HCT116 (cell line): ENCODE results near the gene THAP11. TPM values are rescaled to one million over a fixed set of nuclear protein-coding genes. Genes with fewer than 3 reads are reported as not detected.

ENCODE experiments used
- ATAC-seq: fragments of 200-7000 bp; cut with Tn5 transposase; 2 replicates; pipeline ENCODE4 v1.9.1; 2020; ENCODE audit warnings: mild to moderate bottlenecking, moderate library complexity
- BruUV-seq: library from RNA; stranded (reverse); fragments of 400-500 nt; replicated peaks from 2 replicates; lab custom pipeline; 2021; lab: Mats Ljungman, UMichigan
- CTCF ChIA-PET: fragments of 300-600 bp; sonication (Branson Sonifier 250); formaldehyde crosslinking; loops from one replicate; lab custom pipeline; 2021; ENCODE audit warnings: antibody characterized with exemption; lab: Charles Lee
- POLR2A ChIA-PET: fragments of 300-600, 350-600 bp; sonication (Branson Sonifier 250); formaldehyde crosslinking; loops from one replicate; lab custom pipeline; 2021; ENCODE audit warnings: antibody characterized with exemption; lab: Charles Lee
- RAD21 ChIA-PET, 2 experiments: fragments of 300-600 bp; sonication (Branson Sonifier 250); formaldehyde crosslinking; loops; one replicate each; lab custom pipeline; 2023; ENCODE audit warnings: low total read pairs in 2 of 2; ENCODE audit not compliant: uncharacterized antibody in 2 of 2, unreplicated experiment in 2 of 2, low non-redundant PET in 1 of 2; lab: Charles Lee
- DNase-seq: peaks from one replicate; pipeline ENCODE4 v3.0.0-alpha.2; 2010; ENCODE audit warnings: low read depth, low spot score
- H2AFZ ChIP-seq: fragments of 200-600 bp; shearing (Covaris generic), sonication (generic); 2 replicates; pipeline ENCODE4 v1.6.1; 2017; ENCODE audit warnings: low read depth, mixed run types, mixed read lengths, antibody characterized with exemption, low read length; ENCODE audit not compliant: poor library complexity, severe bottlenecking
- H3K27ac ChIP-seq: 2 replicates; pipeline ENCODE4 v1.5.1; 2012; ENCODE audit warnings: low read depth, low read length
- H3K27me3 ChIP-seq: fragments of 200-600 bp; sonication (generic); 2 replicates; pipeline ENCODE4 v1.6.1; 2016; ENCODE audit warnings: mixed run types, low read length, mixed read lengths; ENCODE audit not compliant: insufficient read depth
- H3K36me3 ChIP-seq, 2 experiments: fragments of 200-500 bp in 1 of 2; fragments of 200-600 bp in 1 of 2; sonication (Bioruptor generic) in 1 of 2; sonication (generic) in 1 of 2; 2 replicates each; pipeline versions ENCODE4 v1.5.1 to v1.6.1; 2014 to 2016; ENCODE audit warnings: low read length in 2 of 2, inconsistent platforms in 1 of 2, mixed read lengths in 1 of 2, mixed run types in 1 of 2; ENCODE audit not compliant: insufficient read depth in 2 of 2, control insufficient read depth in 1 of 2
- H3K4me1 ChIP-seq, 2 experiments: fragments of 200-600 bp in 1 of 2; sonication (generic) in 1 of 2; 2 replicates each; pipeline versions ENCODE4 v1.5.1 to v1.6.1; 2012 to 2017; ENCODE audit warnings: low read length in 2 of 2, inconsistent platforms in 1 of 2, mild to moderate bottlenecking in 1 of 2, mixed read lengths in 1 of 2, mixed run types in 1 of 2, moderate library complexity in 1 of 2; ENCODE audit not compliant: insufficient read depth in 2 of 2, control insufficient read depth in 1 of 2
- H3K4me2 ChIP-seq: fragments of 200-600 bp; sonication (generic); 2 replicates; pipeline ENCODE4 v1.6.1; 2017; ENCODE audit warnings: mixed run types, low read length, mixed read lengths
- H3K4me3 ChIP-seq, 2 experiments: fragments of 200-600 bp in 1 of 2; sonication (generic) in 1 of 2; replicated peaks in 1 of 2; 2 replicates each; pipeline ENCODE4 v1.5.1; 2011 to 2016; ENCODE audit warnings: low read length in 2 of 2, control low read depth in 1 of 2, low read depth in 1 of 2, mild to moderate bottlenecking in 1 of 2, mixed read lengths in 1 of 2, mixed run types in 1 of 2
- H3K79me2 ChIP-seq: fragments of 200-600 bp; sonication (generic); 2 replicates; pipeline ENCODE4 v1.6.1; 2017; ENCODE audit warnings: mild to moderate bottlenecking, mixed run types, low read length, moderate library complexity, mixed read lengths; ENCODE audit not compliant: insufficient read depth
- H3K9ac ChIP-seq: fragments of 200-600 bp; sonication (generic); 2 replicates; pipeline ENCODE4 v1.6.1; 2016; ENCODE audit warnings: low read length, mixed read lengths
- H3K9me2 ChIP-seq: fragments of 200-600 bp; sonication (generic), shearing (Covaris generic); 2 replicates; pipeline ENCODE4 v1.6.1; 2017; ENCODE audit warnings: mixed run types, mild to moderate bottlenecking, moderate library complexity; ENCODE audit not compliant: insufficient read depth
- H3K9me3 ChIP-seq, 2 experiments: fragments of 200-500 bp in 1 of 2; fragments of 200-600 bp in 1 of 2; sonication (Bioruptor generic) in 1 of 2; sonication (generic) in 1 of 2; 2 replicates each; pipeline ENCODE4 v1.6.1; 2014 to 2017; ENCODE audit warnings: low read length in 2 of 2, mixed read lengths in 2 of 2, inconsistent platforms in 1 of 2, low read depth in 1 of 2, mild to moderate bottlenecking in 1 of 2, mixed run types in 1 of 2, moderate library complexity in 1 of 2; ENCODE audit not compliant: control insufficient read depth in 1 of 2, insufficient read depth in 1 of 2
- H4K20me1 ChIP-seq: fragments of 200-600 bp; sonication (generic), shearing (Covaris generic); 2 replicates; pipeline ENCODE4 v1.6.1; 2017; ENCODE audit warnings: mixed run types, mild to moderate bottlenecking, moderate library complexity; ENCODE audit not compliant: insufficient read depth
- CEBPB ChIP-seq: IDR thresholded peaks from 2 replicates; pipeline ENCODE4 v1.6.1; 2012; ENCODE audit warnings: low read depth
- POLR2A ChIP-seq: IDR thresholded peaks from 2 replicates; pipeline ENCODE4 v1.7.0; 2011; ENCODE audit warnings: borderline replicate concordance; ENCODE audit not compliant: insufficient read depth, insufficient read length; ENCODE audit errors: extremely low read depth
- POLR2AphosphoS5 ChIP-seq: IDR thresholded peaks from 2 replicates; pipeline ENCODE4 v1.6.1; 2011; ENCODE audit warnings: mild to moderate bottlenecking, low read depth, low read length, moderate library complexity
- RAD21 ChIP-seq: IDR thresholded peaks from 2 replicates; pipeline ENCODE4 v1.6.1; 2012; ENCODE audit warnings: low read depth, mild to moderate bottlenecking
- REST ChIP-seq: IDR thresholded peaks from 2 replicates; pipeline ENCODE4 v1.6.1; 2012; ENCODE audit warnings: low read depth
- SIN3A ChIP-seq: IDR thresholded peaks from 2 replicates; pipeline ENCODE4 v1.6.1; 2012; ENCODE audit warnings: low read depth
- YY1 ChIP-seq: IDR thresholded peaks from 2 replicates; pipeline ENCODE4 v1.6.1; 2011; ENCODE audit warnings: low read length, low read depth, moderate library complexity, mild to moderate bottlenecking; ENCODE audit not compliant: insufficient replicate concordance; ENCODE audit errors: extremely low read depth
- ZFX ChIP-seq: fragments of 450-650 bp; IDR thresholded peaks from 2 replicates; pipeline ENCODE4 v1.6.1; 2017
- ZNF274 ChIP-seq: fragments of 200-500 bp; sonication (Bioruptor generic); IDR thresholded peaks from 2 replicates; pipeline ENCODE4 v1.6.1; 2014; ENCODE audit warnings: mild to moderate bottlenecking, low read depth, low read length, inconsistent platforms
- intact Hi-C: fragments of 100-400 bp; cut with micrococcal nuclease; formaldehyde crosslinking; loops from 2 replicates; pipeline ENCODE4 v1.10.0; 2022
- total RNA-seq: library from RNA; stranded (reverse); gene quantifications from one replicate; pipeline ENCODE4 v1.2.1, GENCODE V29; 2021; ENCODE audit not compliant: unreplicated experiment
- TF ChIP-seq, protein P1 (sequence below): IDR thresholded peaks from 2 replicates; pipeline ENCODE4 v1.6.1; 2012

THAP11 gene
- total RNA-seq, 1 experiment from 2014 or later, result 25.4 TPM

DNA sequence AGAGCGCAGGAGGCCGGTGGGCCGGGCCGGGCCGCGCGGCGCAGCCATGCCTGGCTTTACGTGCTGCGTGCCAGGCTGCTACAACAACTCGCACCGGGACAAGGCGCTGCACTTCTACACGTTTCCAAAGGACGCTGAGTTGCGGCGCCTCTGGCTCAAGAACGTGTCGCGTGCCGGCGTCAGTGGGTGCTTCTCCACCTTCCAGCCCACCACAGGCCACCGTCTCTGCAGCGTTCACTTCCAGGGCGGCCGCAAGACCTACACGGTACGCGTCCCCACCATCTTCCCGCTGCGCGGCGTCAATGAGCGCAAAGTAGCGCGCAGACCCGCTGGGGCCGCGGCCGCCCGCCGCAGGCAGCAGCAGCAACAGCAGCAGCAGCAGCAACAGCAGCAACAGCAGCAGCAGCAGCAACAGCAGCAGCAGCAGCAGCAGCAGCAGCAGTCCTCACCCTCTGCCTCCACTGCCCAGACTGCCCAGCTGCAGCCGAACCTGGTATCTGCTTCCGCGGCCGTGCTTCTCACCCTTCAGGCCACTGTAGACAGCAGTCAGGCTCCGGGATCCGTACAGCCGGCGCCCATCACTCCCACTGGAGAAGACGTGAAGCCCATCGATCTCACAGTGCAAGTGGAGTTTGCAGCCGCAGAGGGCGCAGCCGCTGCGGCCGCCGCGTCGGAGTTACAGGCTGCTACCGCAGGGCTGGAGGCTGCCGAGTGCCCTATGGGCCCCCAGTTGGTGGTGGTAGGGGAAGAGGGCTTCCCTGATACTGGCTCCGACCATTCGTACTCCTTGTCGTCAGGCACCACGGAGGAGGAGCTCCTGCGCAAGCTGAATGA, 606 bp downstream of the THAP11 start:
- Histone ChIP-seq H3K4me1 (peaks cover 16 to 46% of the 10 kb centered on the region in 2 experiments), H3K4me3 (peak overlapping the region; percentile 65 to 69), H2AFZ (no peak overlapping the region), H3K9me3 (no peaks in the 10 kb centered on the region), H3K4me2 (peak overlapping the region; percentile 90), H4K20me1 (no peaks in the 10 kb centered on the region), H3K36me3 (no peaks in the 10 kb centered on the region), H3K27me3 (no peaks in the 10 kb centered on the region), H3K9me2 (no peaks in the 10 kb centered on the region), H3K27ac (peak overlapping the region; percentile 96), H3K79me2 (peaks cover 27% of the 10 kb centered on the region), H3K9ac (peak overlapping the region; percentile 69)
- CTCF ChIA-PET, result no interaction called here
- peak; percentile 15; the same call in 1 of the 2 replicates for ATAC-seq
- no TSS peak for BruUV-seq
- DNase-seq, result no peak
- POLR2A ChIA-PET, result interaction anchor here (0.9 kb wide), 1 partner anchor 36 kb away, joined by 3 read pairs; the partner anchor contains the start of genes RANBP10 and TSNAXIP1
- RAD21 ChIA-PET, result no interaction called here
- intact Hi-C loops, result no loop called here
- TF ChIP-seq, protein P1, sequence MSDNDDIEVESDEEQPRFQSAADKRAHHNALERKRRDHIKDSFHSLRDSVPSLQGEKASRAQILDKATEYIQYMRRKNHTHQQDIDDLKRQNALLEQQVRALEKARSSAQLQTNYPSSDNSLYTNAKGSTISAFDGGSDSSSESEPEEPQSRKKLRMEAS, result 0 out of 2 replicates have a peak, but pooled peaks have one; percentile 29
- TF ChIP-seq ZFX (peak; percentile 53), POLR2AphosphoS5 (no peak), SIN3A (no peak)

- TF ChIP-seq REST, result no peak
- TF ChIP-seq ZFX, result no peak
- no peak for TF ChIP-seq POLR2AphosphoS5
- no peak for TF ChIP-seq RAD21
- TF ChIP-seq YY1, result no peak
- no peak for TF ChIP-seq SIN3A
- no peak for TF ChIP-seq POLR2A
- TF ChIP-seq ZNF274, result no peak
- no peak for TF ChIP-seq CEBPB
- TF ChIP-seq, protein P1, result no peak
- H3K9ac ChIP-seq, result no peak overlapping the region
- ATAC-seq, result no peak
Measured at GRCh38 chr16:67843343-67843765, 1.2 kb downstream of the THAP11 start.

More at GRCh38 chr16:67843343-67843765, 1.2 kb downstream of the THAP11 start:
- no peak for DNase-seq
- BruUV-seq, result TSS peak; percentile 21
- no peaks in the 10 kb centered on the region for H3K27me3 ChIP-seq
- H3K79me2 ChIP-seq, result peaks cover 33% of the 10 kb centered on the region
- H3K9me2 ChIP-seq, result no peaks in the 10 kb centered on the region
- intact Hi-C loops, result no loop called here
- ChIA-PET POLR2A (interaction anchor here (0.9 kb wide), 1 partner anchor 37 kb away, joined by 3 read pairs; the partner anchor contains the start of genes RANBP10 and TSNAXIP1), RAD21 (no interaction called here), CTCF (no interaction called here)
- no peaks in the 10 kb centered on the region for H3K9me3 ChIP-seq
- H3K36me3 ChIP-seq, result no peaks in the 10 kb centered on the region
- no peak overlapping the region; the same call in 1 of the 2 replicates for H3K27ac ChIP-seq
- peaks cover 20 to 52% of the 10 kb centered on the region in 2 experiments for H3K4me1 ChIP-seq
- peak overlapping the region; percentile 90; the same call in 1 of the 2 replicates for H3K4me2 ChIP-seq
- no peak overlapping the region for H3K4me3 ChIP-seq
- H4K20me1 ChIP-seq, result no peaks in the 10 kb centered on the region
- H2AFZ ChIP-seq, result no peak overlapping the region
